Nucleus accumbens (tissue), 56 donors: Measurements from ENCODE around the gene CEACAM18.
"Not testable (repeated sequence)": the region's sequence is repeated elsewhere in the genome, so short reads cannot be mapped to it uniquely, and the experiment has no call there.

Source experiments
- DNase-seq, 56 donors: peaks; one replicate each; lab custom pipeline; 2025; lab: John Stamatoyannopoulos, UW

CEACAM18 gene

DNA sequence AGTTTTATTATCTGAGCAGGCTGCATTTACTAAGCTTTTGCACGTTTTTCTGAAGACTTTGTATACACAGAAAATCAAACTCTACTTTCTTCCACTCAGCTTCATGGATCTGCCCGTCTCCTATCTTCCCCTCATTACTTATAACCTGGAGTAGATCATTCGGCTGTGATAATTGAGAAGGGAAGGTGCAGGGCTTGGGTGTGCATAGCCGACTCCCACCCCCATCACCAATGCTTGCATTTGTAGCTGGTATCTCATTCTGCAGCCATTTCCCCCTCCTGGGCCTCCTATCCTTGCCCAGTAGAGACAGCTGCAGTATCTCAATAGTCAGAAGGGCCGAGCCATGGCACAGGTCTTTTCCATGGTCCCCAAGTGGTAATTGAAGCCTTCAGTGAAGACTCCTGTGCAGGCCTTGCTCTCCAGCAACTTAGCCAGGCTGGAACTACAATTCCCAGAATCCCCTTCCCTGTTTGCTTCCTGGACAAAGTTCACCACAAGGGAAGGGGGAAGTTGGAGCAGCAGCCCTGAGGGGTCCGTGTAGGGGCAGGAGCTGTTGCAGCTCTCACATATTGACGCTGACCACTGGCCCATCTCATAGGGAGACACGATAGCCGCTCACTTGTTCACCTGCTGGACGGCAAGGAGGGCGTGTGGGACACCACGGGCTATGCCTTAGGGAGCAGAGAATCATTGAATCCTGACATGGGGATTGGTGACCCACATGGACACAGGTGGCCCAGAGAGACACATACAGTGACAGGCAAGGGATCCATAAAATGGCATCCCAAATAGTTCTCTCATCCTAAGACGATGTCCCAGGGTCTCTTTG is 18.0 kb upstream of the CEACAM18 start:
- no peak for DNase-seq

DNA sequence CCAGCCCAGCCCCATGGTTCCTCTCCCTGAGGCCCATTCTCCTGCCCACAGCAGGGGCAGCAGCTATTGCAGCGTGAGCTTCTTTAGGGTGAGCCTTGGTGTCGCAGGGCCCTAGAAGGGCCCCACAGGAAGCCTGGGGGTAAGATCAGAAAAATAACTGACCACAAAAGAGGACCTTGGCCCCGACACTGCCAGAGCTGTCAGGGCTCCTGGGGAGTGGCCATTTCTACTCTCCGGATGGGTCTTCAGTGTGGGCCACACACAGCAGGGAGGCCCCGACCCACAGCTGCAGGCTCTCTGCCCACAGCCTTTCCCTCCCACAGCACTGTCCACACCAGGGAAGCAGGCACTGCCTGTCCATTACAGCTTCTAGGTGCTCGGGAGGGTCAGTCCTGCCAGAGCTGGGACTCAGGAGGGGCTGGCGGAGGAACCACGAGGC is 16.6 kb upstream of the CEACAM18 start:
- DNase-seq: peak in 10 of 56 donors; percentile 4 to 42 (median 18)

DNA sequence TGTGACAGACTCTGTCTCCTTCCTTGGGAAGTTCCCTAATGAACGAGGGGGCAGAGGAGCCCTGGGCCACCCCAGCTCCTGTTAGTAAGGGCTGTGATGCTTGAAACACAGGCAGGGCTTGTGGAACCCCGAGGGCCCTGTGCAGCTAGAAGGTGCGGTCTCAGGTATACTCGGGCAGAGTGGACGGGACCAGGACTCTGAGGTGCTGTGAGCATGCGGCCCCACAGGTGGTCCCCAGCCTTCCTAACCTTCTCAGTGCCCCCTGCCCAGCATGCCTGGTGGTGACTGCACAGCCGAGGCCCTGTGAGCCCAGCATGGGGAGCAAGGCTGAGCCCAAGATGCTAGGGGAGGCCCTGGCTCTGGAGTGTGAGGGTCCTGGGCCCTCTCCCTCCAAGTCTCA is 16.1 kb upstream of the CEACAM18 start:
- no peak for DNase-seq

DNA sequence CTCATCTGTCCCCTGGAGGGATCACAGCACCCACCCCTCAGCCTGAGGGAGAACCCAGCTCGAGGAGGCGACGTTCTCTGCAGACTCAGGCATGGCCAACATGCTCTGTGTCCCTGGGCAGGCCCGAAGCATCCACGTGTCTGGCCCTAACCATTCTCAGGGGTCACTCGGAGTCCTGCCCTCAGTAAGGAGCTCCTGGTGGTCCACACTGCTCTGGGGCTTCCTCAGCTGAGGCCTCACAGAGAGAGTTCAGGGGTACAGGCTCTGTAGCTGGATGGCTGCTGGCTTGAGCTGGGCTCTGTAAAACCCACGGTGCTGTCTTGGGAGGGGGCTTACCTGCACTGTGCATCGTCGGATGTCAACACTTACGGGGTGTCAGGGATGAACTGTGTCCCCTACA is 15.7 kb upstream of the CEACAM18 start:
- DNase-seq: no peak

DNA sequence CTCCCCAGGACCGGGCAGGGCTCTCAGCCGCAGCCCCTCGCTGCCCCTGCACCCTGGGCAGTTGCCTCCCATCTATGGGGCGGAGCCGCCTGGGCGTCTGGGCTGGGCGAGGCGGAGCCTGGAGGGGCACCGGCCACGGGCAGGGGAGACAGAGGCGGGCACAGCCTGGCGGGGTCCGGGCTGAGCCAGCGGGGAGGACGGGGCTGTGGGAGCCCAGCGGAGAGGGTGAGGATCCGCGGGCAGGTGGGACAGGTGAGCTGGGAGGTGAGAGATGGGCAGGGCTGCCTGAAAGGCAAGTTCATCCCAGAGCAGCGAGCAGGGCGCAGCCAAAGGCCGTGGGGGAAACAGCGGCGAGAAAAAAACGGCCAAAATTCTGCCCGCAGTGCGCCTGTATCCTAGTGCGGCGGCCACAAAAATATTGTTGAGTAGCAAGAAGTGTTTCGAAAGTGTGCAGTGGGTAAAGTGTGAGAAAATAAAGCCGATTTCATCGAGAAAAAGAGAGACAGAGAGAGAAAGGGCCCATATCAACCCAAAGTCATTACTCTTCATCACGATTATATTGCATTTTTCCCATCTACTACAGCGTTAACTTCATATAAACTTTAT is 14.3 kb upstream of the CEACAM18 start:
- DNase-seq: not testable (repeated sequence)

DNA sequence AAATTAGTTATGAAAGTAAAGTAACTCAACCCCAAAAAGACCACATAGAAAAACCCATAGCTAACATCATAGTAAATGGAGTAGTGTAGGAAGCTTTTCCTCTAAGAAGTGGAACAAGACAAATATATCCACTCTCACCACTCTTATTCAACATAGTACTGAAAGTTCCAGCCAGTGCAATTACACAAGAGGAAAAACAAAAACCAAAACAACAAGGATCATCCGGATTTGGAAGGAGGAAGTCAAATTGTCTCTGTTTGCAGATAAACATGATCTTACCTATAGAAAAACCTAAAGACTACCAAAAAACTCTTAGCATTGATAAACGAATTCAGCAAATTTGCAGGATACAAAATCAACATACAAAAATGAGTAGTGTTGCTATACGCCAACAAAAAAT is 11.6 kb upstream of the CEACAM18 start:
- no peak for DNase-seq

DNA sequence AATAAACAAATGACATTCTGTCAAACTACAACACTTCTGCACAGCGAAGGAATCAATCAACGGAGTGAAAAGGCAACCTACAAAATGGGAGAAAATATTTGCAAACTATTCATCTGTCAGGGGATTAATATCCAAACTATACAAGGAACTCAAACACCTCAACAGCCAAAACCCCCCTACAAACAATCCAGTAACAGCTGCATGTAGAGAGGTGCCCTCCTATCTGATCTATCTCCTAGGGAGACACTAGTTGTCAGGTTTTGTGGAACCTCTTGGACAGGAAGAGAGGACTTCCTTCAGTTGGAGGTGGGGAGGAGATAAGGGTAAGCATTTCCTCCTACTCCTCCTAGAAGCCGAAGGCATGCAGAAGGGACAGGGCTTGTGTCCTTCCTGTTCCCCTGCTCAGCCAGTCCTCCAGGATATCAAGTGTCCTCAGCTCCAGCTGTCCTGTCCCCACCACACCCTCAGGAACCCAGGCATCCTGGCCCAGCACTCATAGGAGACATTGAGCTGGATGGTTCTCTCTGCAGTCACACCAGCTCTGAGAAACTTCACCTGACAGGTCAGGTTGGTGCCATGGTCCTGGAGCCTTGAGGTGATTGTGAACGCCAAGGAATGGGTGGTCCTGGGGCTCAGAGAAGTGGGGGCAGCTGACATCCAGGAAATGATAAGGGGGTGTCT is 10.3 kb upstream of the CEACAM18 start:
- no peak for DNase-seq

DNA sequence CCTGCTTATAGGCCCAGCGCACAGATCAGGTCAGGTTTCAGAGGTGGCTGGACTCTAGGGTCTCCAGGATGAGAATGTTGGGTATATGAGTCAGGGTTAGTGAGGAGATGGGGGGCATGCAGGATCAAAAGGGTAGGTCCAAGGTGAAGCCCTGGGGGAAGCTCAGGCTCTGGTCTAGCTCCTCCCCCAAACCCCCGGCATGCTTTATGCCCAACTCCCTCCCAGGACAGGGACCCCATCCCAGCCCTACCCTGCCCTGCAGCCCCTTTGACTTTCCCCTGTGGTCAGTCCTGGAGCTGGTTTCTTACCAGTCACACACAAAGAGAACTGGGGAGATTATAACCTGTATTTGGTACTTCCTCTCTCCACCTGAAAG is 9.8 kb upstream of the CEACAM18 start:
- no peak for DNase-seq

DNA sequence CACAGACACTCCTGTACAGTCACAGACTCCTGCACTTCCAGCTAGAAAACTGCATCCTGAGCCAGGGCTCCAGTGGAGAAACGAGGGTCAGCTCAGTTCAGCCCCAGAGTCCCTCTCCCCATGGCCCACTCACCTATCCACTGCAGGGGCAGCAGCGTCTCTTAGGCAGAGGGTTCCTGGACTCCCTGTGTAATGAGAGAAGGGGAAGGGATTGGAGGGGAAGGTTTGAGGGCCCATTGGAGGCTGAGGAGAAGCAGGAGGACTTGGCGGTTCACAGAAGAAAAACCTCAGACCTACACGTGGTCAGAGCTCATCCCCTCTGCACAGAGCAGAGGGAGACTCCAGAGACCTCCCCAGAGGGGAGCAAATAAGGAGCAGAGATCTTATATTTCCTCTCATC is 9.2 kb upstream of the CEACAM18 start:
- no peak for DNase-seq

DNA sequence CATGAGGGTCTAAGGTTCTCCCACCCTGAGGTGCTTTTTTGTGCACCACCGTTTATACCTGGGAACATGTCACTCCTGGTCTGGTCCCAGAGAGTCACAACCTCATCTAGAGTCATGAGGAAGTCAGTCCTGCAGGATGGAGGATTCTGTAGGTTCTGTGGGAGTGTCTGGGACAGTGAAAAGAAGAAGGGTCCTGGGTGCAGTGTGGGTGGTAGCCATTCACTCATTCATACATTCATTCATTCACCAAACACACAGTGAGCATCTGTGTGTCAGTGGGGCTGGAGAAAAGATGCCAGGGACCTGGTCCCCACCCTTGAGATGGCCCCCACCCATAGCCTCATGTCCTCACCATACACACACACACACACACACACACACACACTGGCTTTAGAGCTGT is 8.7 kb upstream of the CEACAM18 start:
- DNase-seq: no peak

DNA sequence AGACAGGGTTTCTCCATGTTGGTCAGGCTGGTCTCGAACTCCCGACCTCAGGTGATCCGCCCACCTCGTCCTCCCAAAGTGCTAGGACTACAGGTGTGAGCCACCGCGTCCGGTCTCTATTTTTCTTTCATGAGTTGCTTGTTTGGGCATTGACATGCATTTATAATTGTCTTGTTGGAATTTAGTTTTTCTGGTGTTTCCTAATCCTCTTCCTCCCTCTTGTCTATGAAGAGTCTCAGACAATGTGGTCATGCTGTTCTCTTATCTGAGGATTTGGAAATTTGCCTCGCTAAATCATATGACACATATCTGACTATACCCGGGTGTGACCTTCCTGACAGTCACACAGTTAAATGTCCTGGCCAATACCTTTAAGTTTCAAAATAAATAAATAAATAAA is 7.4 kb upstream of the CEACAM18 start:
- DNase-seq: no peak

DNA sequence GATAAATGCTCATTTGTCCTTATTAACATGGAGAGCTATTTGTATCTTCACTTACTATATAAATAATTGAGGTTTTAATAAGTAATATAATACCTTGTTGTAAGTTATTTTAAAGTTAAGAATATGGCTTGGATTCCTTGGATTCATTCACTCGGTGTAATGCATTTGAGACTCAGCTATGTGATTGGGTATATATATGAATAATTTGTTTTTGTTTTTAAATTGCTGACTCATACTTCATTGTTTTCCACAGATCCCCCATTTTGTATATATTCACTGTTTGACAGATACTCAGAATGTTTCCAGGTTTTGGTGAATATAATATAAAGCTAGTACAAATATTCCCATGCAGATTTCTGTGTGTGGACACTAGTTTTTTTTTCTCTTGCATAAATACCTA is 6.8 kb upstream of the CEACAM18 start:
- no peak for DNase-seq

DNA sequence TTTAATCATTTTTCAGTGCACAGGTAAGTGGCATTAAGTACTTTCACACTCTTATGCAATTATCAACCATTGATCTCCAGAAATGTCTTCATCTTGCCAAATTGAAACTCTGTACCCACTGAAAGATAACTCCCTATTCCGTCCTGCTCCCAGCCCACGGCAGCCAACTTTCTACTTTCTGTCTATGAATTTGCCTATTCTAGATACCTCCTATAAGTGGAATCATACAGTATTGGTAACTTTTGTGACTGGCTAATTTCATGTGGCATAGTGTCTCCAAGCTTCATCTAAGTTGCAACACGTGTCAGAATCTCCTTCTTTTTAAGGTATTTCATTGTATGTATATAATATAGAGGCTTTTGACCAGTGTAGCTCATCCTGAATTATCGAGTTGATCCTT is 5.7 kb upstream of the CEACAM18 start:
- DNase-seq: no peak

DNA sequence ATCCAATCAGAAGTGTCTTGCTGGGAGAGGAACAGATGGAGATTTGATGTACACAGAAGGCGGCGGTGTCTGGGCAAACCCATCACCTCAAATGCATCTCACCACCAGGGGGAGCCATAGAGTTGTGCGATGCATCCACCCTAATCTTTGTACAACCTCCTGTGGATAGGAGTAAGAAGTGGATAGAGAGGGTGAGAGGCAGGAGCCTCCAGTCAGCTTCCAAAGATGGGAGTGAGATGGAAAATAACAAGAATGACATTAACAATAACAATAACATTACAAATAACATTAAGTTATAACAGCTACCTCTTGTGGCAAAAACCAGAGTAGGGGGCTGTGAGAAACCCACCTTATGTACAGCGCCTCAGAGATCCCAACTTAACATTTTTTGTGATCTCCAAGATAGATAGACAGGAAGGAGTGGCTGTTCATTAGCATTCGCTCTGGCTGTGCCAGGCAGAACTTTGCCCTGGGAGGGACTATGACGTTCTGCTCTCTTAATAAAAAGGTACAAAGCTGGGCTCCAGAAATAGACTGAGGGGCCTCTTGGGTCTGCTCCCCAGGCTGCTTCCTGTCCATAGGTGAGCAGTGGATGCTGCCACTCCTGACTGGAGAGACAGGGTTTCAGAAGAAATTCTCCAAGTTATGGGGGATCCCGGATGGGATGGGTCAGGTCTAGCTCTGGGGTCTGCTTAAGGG is 5.2 kb upstream of the CEACAM18 start:
- DNase-seq: peak in 42 of 56 donors; percentile 3 to 88 (median 31)

DNA sequence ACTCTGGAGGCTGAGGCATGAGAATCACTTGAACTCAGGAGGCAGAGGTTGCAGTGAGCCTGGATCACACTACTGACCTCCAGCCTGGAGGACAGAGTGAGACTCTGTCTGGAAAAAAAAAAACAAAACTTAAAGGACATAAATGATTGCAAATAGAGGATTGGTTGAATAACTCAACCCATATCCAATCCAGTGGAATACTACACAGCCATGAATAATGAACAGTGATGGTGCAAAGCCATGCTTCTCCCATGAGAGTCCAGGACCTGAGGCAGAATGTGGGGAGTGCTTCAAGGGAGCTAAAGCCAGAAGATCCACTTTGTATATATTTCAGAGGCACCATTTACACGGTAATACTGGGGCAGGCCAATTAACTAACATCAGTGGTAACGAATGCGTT is 2.2 kb upstream of the CEACAM18 start:
- DNase-seq: no peak

DNA sequence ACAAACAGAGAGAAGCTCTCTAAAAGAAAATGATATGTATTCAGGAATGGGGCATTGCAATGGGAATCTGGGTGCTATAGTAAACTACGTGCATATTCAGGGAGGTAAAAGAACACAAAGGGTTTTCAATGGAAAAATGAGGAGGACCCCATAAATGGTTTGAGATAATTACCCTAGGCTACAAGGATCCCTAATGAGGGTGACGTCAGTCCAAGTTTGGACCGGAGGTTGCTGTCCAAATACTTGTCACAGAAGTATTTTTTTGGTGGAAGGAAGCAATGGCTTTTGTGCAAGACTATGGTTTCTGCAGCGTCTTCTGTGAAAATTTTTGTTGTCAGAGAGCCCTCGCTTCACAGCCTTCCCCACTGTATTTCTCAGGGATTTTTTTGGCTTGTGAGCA is 995 bp upstream of the CEACAM18 start:
- no peak for DNase-seq

DNA sequence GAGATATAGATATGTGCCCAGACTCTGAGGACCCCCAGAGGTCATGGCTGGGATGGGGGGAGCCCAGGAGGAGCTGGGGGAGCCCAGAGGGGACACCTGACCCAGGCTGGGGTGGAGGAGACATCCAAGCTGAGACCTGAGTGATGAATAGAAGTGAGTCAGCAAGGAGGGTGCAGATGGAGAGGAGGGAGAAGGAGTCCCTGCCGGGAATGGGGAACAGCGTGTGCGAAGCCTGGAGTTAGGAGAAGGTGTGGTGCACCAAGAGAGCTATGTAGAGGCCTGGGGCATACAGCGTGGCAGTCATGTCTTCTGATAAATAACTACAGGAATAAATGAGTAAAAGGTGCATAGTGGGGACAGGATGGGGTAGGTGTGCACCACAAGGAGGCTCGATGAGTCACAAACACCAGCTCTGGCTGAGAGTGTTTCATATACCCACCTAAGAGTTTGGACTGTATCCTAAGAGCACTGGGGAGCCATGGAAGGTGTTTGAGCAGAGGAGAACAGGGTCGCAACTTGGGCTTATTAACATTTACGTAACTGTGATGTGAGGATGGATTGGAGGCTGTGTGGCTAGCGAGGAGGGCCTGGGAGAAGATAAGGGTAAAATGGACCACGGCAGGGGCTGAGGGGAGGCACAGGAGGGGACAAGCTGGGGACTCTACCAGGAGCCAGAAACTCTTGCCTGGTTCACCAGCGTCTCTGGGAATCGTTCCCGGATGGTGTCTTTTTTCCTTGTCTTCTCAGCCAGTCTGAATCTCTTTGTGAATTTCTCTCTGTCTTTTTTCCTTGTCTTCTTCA is 1.4 kb downstream of the CEACAM18 start:
- no peak for DNase-seq

DNA sequence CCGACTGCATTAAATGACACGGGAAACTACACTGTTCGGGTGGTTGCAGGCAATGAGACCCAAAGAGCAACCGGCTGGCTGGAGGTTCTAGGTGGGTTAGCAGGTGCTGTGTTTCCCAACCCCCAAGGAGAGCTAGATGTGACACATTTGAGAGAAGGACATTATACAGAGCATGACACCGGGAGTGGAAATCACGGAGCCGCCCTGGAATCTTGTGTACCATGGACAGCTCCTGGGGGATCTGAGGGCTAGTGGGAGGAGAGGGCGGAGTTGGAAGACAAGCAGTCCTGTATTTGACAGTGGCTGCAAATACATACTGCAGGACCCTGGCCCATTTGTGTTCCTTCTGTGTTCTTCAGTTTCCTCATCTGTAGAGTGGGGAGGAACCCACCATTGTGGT is 2.3 kb downstream of the CEACAM18 start:
- DNase-seq: no peak

DNA sequence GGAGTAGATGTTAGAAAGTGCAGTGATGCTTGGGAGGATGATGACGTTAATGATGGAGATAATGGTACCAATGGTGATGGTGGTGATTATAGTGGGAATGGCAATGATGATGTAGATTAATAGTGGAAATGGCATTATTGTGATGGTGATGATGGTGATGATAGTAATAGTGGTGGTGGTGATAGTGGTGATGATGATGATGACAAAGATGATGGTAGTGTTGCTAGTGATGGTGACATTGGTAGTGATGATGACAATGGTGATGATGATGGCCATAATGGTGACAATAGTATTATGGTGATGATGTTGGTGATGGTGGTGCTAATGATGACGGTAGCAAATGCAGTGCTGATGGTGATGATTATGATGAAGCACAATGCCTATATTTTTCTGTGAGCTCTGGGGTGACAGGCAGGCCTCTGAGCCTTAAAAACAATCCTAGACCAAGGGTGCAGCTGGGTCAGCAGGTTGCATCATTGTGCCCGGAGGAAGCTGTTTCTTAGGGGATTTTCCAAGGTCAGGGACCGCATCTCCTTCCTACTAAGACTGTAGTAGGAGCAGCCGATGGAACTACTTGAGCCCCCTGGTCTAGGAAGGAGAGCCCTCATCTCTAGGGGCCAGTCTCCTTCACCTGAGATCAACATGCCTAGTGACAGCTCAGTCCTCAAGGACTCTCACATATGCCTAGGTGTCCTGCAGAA is 7.8 kb downstream of the CEACAM18 start:
- no peak for DNase-seq

DNA sequence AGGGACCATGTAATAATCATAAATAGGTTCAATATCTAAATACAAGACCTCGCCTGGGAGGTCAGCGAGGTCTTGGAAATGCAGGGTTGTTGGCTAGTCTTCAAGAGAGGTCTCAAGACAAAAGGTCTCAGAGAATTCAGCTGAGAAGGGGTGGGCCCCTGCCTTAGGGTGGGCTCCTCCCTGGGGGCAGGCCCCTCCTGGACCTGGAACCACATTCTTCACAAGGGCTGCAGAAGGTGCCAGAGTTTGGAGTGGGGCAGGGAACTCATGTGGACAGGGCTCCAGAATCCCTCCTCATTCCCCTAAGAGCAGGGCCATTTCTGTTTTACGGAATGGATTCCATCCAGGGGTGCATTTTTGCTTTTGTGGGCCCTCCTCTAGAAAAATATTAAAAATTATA is 10.2 kb downstream of the CEACAM18 start:
- no peak for DNase-seq
